Measurements from ENCODE around the gene CNTN4. TPM values are rescaled to one million over a fixed set of nuclear protein-coding genes. Genes with fewer than 3 reads are reported as not detected.

Gene CNTN4
- total RNA-seq, 1 experiment from 2014 or later, result 51.3 TPM

GRCh38 chr3:2741516-2741915, 642.9 kb downstream of the CNTN4 start:
- Mint-ChIP-seq H3K36me3 (ENCODE audit: insufficient read depth, unreplicated experiment) (peaks cover 3% of the 10 kb centered on the region), H3K4me3 (ENCODE audit: unreplicated experiment) (no peak overlapping the region), H3K4me1 (ENCODE audit: low read depth, unreplicated experiment) (no peaks in the 10 kb centered on the region), H3K27ac (ENCODE audit: unreplicated experiment) (no peak overlapping the region), H3K27me3 (ENCODE audit: insufficient read depth, unreplicated experiment) (peaks cover 2% of the 10 kb centered on the region), H3K9me3 (ENCODE audit: unreplicated experiment) (no peaks in the 10 kb centered on the region)
- no peak for TF ChIP-seq CTCF (IDR thresholded peaks at IDR 0.05; ENCODE audit: insufficient read depth in 1 of 2, low read depth in 1 of 2, low read length in 1 of 2, severe bottlenecking in 1 of 2, unreplicated experiment in 1 of 2)
- H3K4me3 ChIP-seq (ENCODE audit: low read depth, low read length), result no peak overlapping the region
- BruUV-seq (replicated peaks), result no TSS peak
- intact Hi-C loops (cut with micrococcal nuclease; ENCODE audit: unreplicated experiment), result no loop called here
- no peaks in the 10 kb centered on the region for H3K27me3 ChIP-seq (replicated peaks; ENCODE audit: control insufficient read depth, insufficient read depth, low read length)
- CTCF ChIA-PET, result no interaction called here
- DNase-seq, result no peak
- POLR2A ChIA-PET, result no interaction called here
- no peaks in the 10 kb centered on the region for H3K4me1 ChIP-seq
- no peaks in the 10 kb centered on the region for H3K36me3 ChIP-seq (ENCODE audit: control insufficient read depth, insufficient read depth, low read length)
- H3K9me3 ChIP-seq, result no peaks in the 10 kb centered on the region

- no peak overlapping the region for H3K4me3 Mint-ChIP-seq (ENCODE audit: unreplicated experiment)
- Histone ChIP-seq H3K4me1 (peaks cover 2% of the 10 kb centered on the region), H3K27me3 (replicated peaks; ENCODE audit: control insufficient read depth, insufficient read depth, low read length) (no peaks in the 10 kb centered on the region), H3K9me3 (no peaks in the 10 kb centered on the region), H3K4me3 (ENCODE audit: low read depth, low read length) (no peak overlapping the region), H3K36me3 (ENCODE audit: control insufficient read depth, insufficient read depth, low read length) (no peaks in the 10 kb centered on the region)
- POLR2A ChIA-PET, result no interaction called here
- TF ChIP-seq CTCF (IDR thresholded peaks at IDR 0.05; ENCODE audit: insufficient read depth in 1 of 2, low read depth in 1 of 2, low read length in 1 of 2, severe bottlenecking in 1 of 2, unreplicated experiment in 1 of 2), result peak in 1 of 2 experiments; percentile 65
- DNase-seq, result peak in 1 of 2 experiments; percentile 37
- BruUV-seq (replicated peaks), result no TSS peak
- H3K27ac Mint-ChIP-seq (ENCODE audit: unreplicated experiment), result no peak overlapping the region
- H3K27me3 Mint-ChIP-seq (ENCODE audit: insufficient read depth, unreplicated experiment), result no peaks in the 10 kb centered on the region
- peaks cover 3% of the 10 kb centered on the region for H3K36me3 Mint-ChIP-seq (ENCODE audit: insufficient read depth, unreplicated experiment)
- H3K9me3 Mint-ChIP-seq (ENCODE audit: unreplicated experiment), result no peaks in the 10 kb centered on the region
- peaks cover 3% of the 10 kb centered on the region for H3K4me1 Mint-ChIP-seq (ENCODE audit: low read depth, unreplicated experiment)
- intact Hi-C loops (cut with micrococcal nuclease; ENCODE audit: unreplicated experiment), result loop anchor here (1.0 to 10.0 kb wide), 4 partner anchors 134 to 410 kb away; partner anchors contain the start of gene CRBN
- CTCF ChIA-PET, result interaction anchor here (2.0 kb wide), 1 partner anchor 157 kb away, joined by 15 read pairs; no protein-coding TSS in a partner anchor
Observed at GRCh38 chr3:2765002-2765579, 666.4 kb downstream of the CNTN4 start.

GRCh38 chr3:2770451-2770850, 671.8 kb downstream of the CNTN4 start:
- no peaks in the 10 kb centered on the region for H3K36me3 ChIP-seq (ENCODE audit: control insufficient read depth, insufficient read depth, low read length)
- peak; percentile 42 to 60 for DNase-seq

More at GRCh38 chr3:2770451-2770850, 671.8 kb downstream of the CNTN4 start:
- H3K36me3 Mint-ChIP-seq (ENCODE audit: insufficient read depth, unreplicated experiment), result peaks cover 6% of the 10 kb centered on the region
- no peaks in the 10 kb centered on the region for H3K27me3 ChIP-seq (replicated peaks; ENCODE audit: control insufficient read depth, insufficient read depth, low read length)
- H3K4me1 Mint-ChIP-seq (ENCODE audit: low read depth, unreplicated experiment), result peaks cover 24% of the 10 kb centered on the region
- POLR2A ChIA-PET, result interaction anchor here (0.7 kb wide), 1 partner anchor 672 kb away, joined by 4 read pairs; the partner anchor contains the start of gene CNTN4
- H3K4me3 ChIP-seq (ENCODE audit: low read depth, low read length), result no peak overlapping the region
- no peak for TF ChIP-seq CTCF (IDR thresholded peaks at IDR 0.05; ENCODE audit: insufficient read depth in 1 of 2, low read depth in 1 of 2, low read length in 1 of 2, severe bottlenecking in 1 of 2, unreplicated experiment in 1 of 2)
- H3K27me3 Mint-ChIP-seq (ENCODE audit: insufficient read depth, unreplicated experiment), result no peaks in the 10 kb centered on the region
- BruUV-seq (replicated peaks), result no TSS peak
- intact Hi-C loops (cut with micrococcal nuclease; ENCODE audit: unreplicated experiment), result loop anchor here (1.0 kb wide), 1 partner anchor 245 kb away; no protein-coding TSS in a partner anchor
- peak overlapping the region; percentile 37 for H3K27ac Mint-ChIP-seq (ENCODE audit: unreplicated experiment)
- no peak overlapping the region for H3K4me3 Mint-ChIP-seq (ENCODE audit: unreplicated experiment)
- H3K9me3 ChIP-seq, result no peaks in the 10 kb centered on the region
- H3K4me1 ChIP-seq, result peaks cover 11% of the 10 kb centered on the region
- CTCF ChIA-PET, result interaction anchor here (0.5 to 1.4 kb wide), 3 partner anchors 79 to 715 kb away, joined by 3 to 12 read pairs (median 4); no protein-coding TSS in a partner anchor
- peaks cover 18% of the 10 kb centered on the region for H3K9me3 Mint-ChIP-seq (ENCODE audit: unreplicated experiment)
